Keratinocyte (primary cell): Measurements from ENCODE around the gene OR1I1. TPM values are rescaled to one million over a fixed set of nuclear protein-coding genes. Genes with fewer than 3 reads are reported as not detected.
A peak's percentile ranks its signal among the peaks of the same experiment; 100 is the strongest.

Experiments used
- DNase-seq: peaks from one replicate; pipeline ENCODE4 v3.0.0-alpha.2; 2011; ENCODE audit warnings: low read depth, missing footprints, low spot score
- FAIRE-seq: peaks from 2 replicates; lab custom pipeline; 2011; peaks lifted over from hg19 to GRCh38; lab: Jason Lieb, UNC
- H2AFZ ChIP-seq: 2 replicates; pipeline ENCODE4 v1.6.0; 2012; ENCODE audit warnings: low read length, control low read depth, inconsistent platforms; ENCODE audit not compliant: control insufficient read depth
- H3K27ac ChIP-seq: 2 replicates; pipeline ENCODE4 v1.5.1; 2011; ENCODE audit warnings: low read length; ENCODE audit not compliant: control insufficient read depth, insufficient read depth
- H3K27me3 ChIP-seq: 3 replicates; pipeline ENCODE4 v1.6.0; 2011; ENCODE audit warnings: low read length; ENCODE audit not compliant: control insufficient read depth, insufficient read depth; ENCODE audit errors: extremely low read depth
- H3K36me3 ChIP-seq, 2 experiments: 2 replicates in 1 of 2; 3 replicates in 1 of 2; pipeline ENCODE4 v1.5.1; 2011; ENCODE audit warnings: low read length in 2 of 2, mild to moderate bottlenecking in 1 of 2; ENCODE audit not compliant: control insufficient read depth in 2 of 2, insufficient read depth in 2 of 2; ENCODE audit errors: extremely low read depth in 1 of 2
- H3K4me1 ChIP-seq: 3 replicates; pipeline ENCODE4 v1.5.1; 2011; ENCODE audit warnings: low read length; ENCODE audit not compliant: control insufficient read depth, insufficient read depth; ENCODE audit errors: extremely low read depth
- H3K4me2 ChIP-seq: 3 replicates; pipeline ENCODE4 v1.6.0; 2011; ENCODE audit warnings: low read depth, low read length; ENCODE audit not compliant: control insufficient read depth, insufficient read depth; ENCODE audit errors: extremely low read depth
- H3K4me3 ChIP-seq, 3 experiments: fragments of 200-600 bp in 1 of 3; sonication (generic) in 1 of 3; 2 replicates in 2 of 3; 3 replicates in 1 of 3; pipeline ENCODE4 v1.5.1; 2011 to 2016; ENCODE audit warnings: low read length in 3 of 3, mild to moderate bottlenecking in 3 of 3, control low read depth in 2 of 3, inconsistent platforms in 1 of 3, low read depth in 1 of 3, mixed read lengths in 1 of 3, mixed run types in 1 of 3, moderate library complexity in 1 of 3; ENCODE audit not compliant: control insufficient read depth in 2 of 3, insufficient read depth in 2 of 3; ENCODE audit errors: extremely low read depth in 1 of 3
- H3K79me2 ChIP-seq: 2 replicates; pipeline ENCODE4 v1.6.0; 2012; ENCODE audit warnings: low read length; ENCODE audit not compliant: control insufficient read depth, insufficient read depth
- H3K9ac ChIP-seq: 3 replicates; pipeline ENCODE4 v1.6.0; 2011; ENCODE audit warnings: low read length; ENCODE audit not compliant: control insufficient read depth, insufficient read depth; ENCODE audit errors: extremely low read depth
- H3K9me1 ChIP-seq: 3 replicates; pipeline ENCODE4 v1.6.0; 2011; ENCODE audit warnings: low read length; ENCODE audit not compliant: control insufficient read depth, insufficient read depth; ENCODE audit errors: extremely low read depth
- H3K9me3 ChIP-seq: 2 replicates; pipeline ENCODE4 v1.5.1; 2012; ENCODE audit warnings: low read depth, low read length; ENCODE audit not compliant: control insufficient read depth
- H4K20me1 ChIP-seq: 3 replicates; pipeline ENCODE4 v1.6.0; 2011; ENCODE audit warnings: low read length; ENCODE audit not compliant: control insufficient read depth, insufficient read depth; ENCODE audit errors: extremely low read depth
- EZH2 ChIP-seq: IDR thresholded peaks from one replicate; pipeline ENCODE4 v1.6.1; 2012; ENCODE audit warnings: inconsistent platforms, mild to moderate bottlenecking, low read length, moderate library complexity
- dilution Hi-C: fragments of 300-500 bp; cut with MboI; formaldehyde crosslinking; loops from one replicate; pipeline ENCODE4 v1.7.0; 2020; ENCODE audit warnings: low sequenced_read_pairs; ENCODE audit not compliant: extremely low pct_ligation_motif_present
- polyA plus RNA-seq, 5 experiments: library from polyadenylated mRNA; depleted of rRNA in 3 of 5; stranded (reverse) in 3 of 5; stranded (forward) in 1 of 5; unstranded in 1 of 5; fragments of >200 nt; gene quantifications; 1 replicate in 1 of 5; 2 replicates in 3 of 5; 3 replicates in 1 of 5; pipeline versions ENCODE4 v1.2.1 to v1.2.3, GENCODE V29; 2011 to 2012; ENCODE audit warnings: missing spikeins in 2 of 5, low read depth in 1 of 5, low replicate concordance in 1 of 5
- TF ChIP-seq, protein P1 (sequence below), 3 experiments: IDR thresholded peaks in 1 of 3; conservative IDR thresholded peaks in 1 of 3; optimal IDR thresholded peaks in 1 of 3; 2 replicates in 2 of 3; 3 replicates in 1 of 3; pipeline versions ENCODE3 to v1.5.1; 2011; ENCODE audit warnings: low read length in 3 of 3, mild to moderate bottlenecking in 3 of 3, moderate library complexity in 2 of 3, control low read depth in 1 of 3, inconsistent platforms in 1 of 3; ENCODE audit not compliant: insufficient read depth in 2 of 3; ENCODE audit errors: extremely low read depth in 1 of 3

OR1I1 gene
- polyA plus RNA-seq, 1 donor (not counting 4 experiments of a cell fraction or from before 2014, with no cell fraction given) = not detected

DNA sequence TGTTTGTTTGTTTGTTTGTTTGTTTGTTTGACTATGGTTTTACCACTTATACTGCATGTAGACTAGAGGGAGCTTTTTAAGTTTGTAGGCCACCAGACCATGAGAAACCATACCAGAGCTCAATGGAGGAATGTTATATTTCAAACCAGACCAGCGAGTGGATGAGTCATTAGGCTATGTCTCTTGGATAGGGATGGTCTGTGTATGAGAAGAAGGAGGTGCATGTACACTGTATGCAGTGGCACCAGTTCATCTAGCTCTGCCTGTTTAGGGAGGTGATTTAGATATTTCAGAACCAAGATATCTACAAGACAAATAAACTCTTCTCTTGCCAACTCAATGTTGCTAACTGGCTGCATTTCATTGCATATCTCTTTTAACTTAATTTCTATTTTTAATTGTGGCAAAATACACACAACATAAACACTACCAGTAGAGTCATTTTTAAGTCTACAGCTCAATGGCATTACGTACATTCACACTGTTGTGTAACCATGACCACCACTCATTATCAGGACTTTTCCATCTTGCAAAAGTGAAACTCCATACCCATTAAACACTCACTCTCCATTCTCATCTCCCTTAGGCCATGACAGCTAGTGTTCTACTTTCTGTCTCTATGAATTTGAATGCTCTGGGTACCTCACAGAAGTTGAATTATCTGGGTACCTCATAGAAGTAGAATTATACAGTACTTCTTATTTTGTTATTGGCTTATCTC, 54.4 kb downstream of the OR1I1 start:
- Histone ChIP-seq H3K27me3 (no peaks in the 10 kb centered on the region), H2AFZ (no peak overlapping the region), H3K9me1 (no peaks in the 10 kb centered on the region), H3K4me2 (no peak overlapping the region), H3K9ac (no peak overlapping the region), H3K4me3 (no peak overlapping the region), H3K36me3 (no peaks in the 10 kb centered on the region), H4K20me1 (no peaks in the 10 kb centered on the region), H3K9me3 (no peaks in the 10 kb centered on the region), H3K27ac (no peak overlapping the region), H3K79me2 (no peaks in the 10 kb centered on the region), H3K4me1 (no peaks in the 10 kb centered on the region)
- peak; percentile 32 for FAIRE-seq
- no peak for DNase-seq
- dilution Hi-C loops = no loop called here
- no peak for TF ChIP-seq EZH2
- TF ChIP-seq, protein P1, sequence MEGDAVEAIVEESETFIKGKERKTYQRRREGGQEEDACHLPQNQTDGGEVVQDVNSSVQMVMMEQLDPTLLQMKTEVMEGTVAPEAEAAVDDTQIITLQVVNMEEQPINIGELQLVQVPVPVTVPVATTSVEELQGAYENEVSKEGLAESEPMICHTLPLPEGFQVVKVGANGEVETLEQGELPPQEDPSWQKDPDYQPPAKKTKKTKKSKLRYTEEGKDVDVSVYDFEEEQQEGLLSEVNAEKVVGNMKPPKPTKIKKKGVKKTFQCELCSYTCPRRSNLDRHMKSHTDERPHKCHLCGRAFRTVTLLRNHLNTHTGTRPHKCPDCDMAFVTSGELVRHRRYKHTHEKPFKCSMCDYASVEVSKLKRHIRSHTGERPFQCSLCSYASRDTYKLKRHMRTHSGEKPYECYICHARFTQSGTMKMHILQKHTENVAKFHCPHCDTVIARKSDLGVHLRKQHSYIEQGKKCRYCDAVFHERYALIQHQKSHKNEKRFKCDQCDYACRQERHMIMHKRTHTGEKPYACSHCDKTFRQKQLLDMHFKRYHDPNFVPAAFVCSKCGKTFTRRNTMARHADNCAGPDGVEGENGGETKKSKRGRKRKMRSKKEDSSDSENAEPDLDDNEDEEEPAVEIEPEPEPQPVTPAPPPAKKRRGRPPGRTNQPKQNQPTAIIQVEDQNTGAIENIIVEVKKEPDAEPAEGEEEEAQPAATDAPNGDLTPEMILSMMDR (optimal IDR thresholded peaks at IDR 0.05 in 1 of 3, IDR thresholded peaks at IDR 0.05 in 1 of 3, conservative IDR thresholded peaks at IDR 0.05 in 1 of 3; ENCODE audit: extremely low read depth in 1 of 3, insufficient read depth in 2 of 3, low read length in 3 of 3) = no peak

DNA sequence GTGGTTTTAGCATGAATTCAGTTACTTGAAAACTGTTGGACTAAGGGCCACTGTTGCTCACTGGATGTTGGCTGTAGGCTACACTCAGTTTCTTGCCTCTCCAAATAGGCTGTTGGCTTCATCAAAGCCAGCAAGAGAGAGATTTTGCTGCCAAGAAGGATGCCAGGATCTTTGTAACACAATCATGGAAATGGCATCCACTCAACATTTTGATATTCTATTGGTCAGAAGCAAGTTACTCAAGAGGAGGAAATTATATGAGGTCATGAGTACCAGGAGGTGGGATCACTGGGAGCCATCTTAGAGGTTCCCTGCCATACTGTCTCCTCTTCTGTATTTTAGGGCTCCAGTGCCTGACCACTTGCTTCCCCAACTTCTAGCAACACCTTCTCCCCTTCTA, 55.8 kb downstream of the OR1I1 start:
- no peak for TF ChIP-seq EZH2
- TF ChIP-seq, protein P1 (optimal IDR thresholded peaks at IDR 0.05 in 1 of 3, IDR thresholded peaks at IDR 0.05 in 1 of 3, conservative IDR thresholded peaks at IDR 0.05 in 1 of 3; ENCODE audit: extremely low read depth in 1 of 3, insufficient read depth in 2 of 3, low read length in 3 of 3) = no peak
- H3K4me3 ChIP-seq = no peak overlapping the region
- no peaks in the 10 kb centered on the region for H3K27me3 ChIP-seq
- H3K4me1 ChIP-seq = no peaks in the 10 kb centered on the region
- no peak overlapping the region for H2AFZ ChIP-seq
- H3K9me1 ChIP-seq = no peaks in the 10 kb centered on the region
- no peaks in the 10 kb centered on the region for H3K9me3 ChIP-seq
- no peak overlapping the region for H3K9ac ChIP-seq
- H3K27ac ChIP-seq = no peak overlapping the region
- dilution Hi-C loops = no loop called here
- FAIRE-seq = no peak
- H3K36me3 ChIP-seq = no peaks in the 10 kb centered on the region
- no peak for DNase-seq
- no peaks in the 10 kb centered on the region for H3K79me2 ChIP-seq
- H4K20me1 ChIP-seq = no peaks in the 10 kb centered on the region
- no peak overlapping the region for H3K4me2 ChIP-seq
